ENCODE measurements around the gene HLA-DRA.

Gene HLA-DRA

DNA sequence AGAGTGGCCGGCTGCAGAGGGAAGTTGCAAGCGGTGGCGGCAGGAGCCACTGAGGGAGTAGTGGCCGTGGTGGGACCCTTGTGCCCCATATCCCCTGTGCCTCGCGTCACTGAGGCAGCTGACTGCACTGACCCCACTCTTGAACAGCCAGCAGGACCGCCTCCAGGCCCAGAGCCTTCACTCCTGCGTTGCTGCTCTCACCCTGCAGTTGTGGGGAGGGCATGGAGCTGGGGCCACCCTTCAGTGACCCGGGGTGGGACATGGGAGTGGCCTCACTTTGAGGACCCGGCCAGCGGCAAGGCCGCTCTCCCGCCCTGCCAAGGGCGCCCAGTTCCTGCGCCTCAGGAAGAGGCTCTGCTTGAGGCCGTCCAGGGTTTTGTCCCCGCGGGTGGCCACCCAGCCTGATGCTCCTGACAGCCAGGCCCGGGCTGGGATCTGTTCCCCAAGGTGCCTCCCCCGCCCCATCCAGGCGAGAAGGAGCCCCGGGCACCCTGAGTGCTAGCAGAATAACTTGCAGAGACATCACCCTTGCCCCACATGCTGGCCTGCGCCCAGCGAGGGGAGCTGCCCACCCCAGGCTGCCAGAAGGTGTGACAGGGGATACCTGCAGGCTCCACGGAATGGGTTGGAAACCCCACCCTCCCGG, 44.4 kb downstream of the HLA-DRA start:
- no peak for DNase-seq

GRCh38 chr6:32484614-32484998, 44.9 kb downstream of the HLA-DRA start:
- no peak for DNase-seq

- DNase-seq: no peak
Measured at GRCh38 chr6:32488083-32488482, 48.4 kb downstream of the HLA-DRA start.

GRCh38 chr6:32491700-32492099, 52.0 kb downstream of the HLA-DRA start:
- no peak for DNase-seq

GRCh38 chr6:32492351-32492750, 52.7 kb downstream of the HLA-DRA start:
- no peak for DNase-seq

Measured in KG1 (cell line).